ENCODE data around the gene TMBIM1. TPM values are rescaled to one million over a fixed set of nuclear protein-coding genes. Genes with fewer than 3 reads are reported as not detected.

TMBIM1 gene, protein sequence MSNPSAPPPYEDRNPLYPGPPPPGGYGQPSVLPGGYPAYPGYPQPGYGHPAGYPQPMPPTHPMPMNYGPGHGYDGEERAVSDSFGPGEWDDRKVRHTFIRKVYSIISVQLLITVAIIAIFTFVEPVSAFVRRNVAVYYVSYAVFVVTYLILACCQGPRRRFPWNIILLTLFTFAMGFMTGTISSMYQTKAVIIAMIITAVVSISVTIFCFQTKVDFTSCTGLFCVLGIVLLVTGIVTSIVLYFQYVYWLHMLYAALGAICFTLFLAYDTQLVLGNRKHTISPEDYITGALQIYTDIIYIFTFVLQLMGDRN
- 10 to 100 TPM; 51.1 to 54.0 TPM for total RNA-seq

DNA sequence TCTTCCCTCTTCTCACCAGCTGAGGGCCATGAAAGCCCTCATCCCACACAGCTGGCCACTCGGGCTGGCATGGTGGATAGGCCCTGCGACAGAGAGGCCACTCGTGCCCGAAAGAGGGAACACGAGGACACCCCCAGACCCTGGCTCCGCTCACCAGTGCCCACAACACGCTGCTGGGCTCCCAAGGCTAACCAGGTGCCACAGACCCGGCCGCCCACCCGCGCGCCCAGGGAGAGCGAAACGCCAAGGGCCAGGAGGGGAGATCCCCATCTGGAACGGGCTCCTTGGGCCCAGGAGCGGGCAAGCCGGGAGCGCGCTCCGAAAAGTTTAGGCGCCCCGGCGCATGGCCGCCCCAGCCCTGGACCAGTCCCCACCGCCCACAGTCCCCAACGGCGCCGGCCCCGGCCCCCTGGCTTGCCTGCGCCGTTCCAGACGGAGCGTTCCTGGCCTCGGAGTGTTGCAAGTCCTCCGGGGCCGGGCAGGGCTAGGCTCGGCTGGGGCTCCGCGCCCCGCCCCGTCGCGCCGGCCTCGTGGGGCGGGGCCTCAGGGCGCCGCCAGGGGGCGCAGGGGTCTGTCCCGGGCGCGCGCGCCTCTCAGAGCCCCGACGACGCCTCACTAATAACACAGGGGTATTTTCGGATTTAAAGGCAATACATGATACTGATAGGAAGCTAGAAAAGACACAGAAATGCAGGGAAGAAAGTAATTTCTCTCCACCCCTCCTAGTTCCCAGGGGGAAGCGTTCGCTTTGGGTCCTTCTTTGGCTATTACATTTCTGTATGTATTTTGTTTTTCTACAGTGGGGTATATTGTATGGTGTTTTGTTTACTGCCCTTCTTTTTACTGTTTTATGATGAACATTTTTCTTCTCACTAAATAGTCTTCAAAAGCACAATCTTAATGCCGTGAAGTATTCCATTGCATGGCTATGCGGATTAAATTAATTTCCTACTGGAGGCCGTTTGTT, at the start of gene TMBIM1:
Gene TMBIM1 (minus strand): TSS at position 456 of the 967 bp plus-strand sequence. CDS start 10,362 bp downstream, outside the sequence.
- Mint-ChIP-seq H3K9me3 (ENCODE audit: low read depth) (no peaks in the 10 kb centered on the region), H3K4me1 (peaks cover 53% of the 10 kb centered on the region), H3K36me3 (ENCODE audit: low read depth) (peaks cover 6% of the 10 kb centered on the region), H3K4me3 (peak within 1 kb of the TSS; percentile 87), H3K27ac (peak within 1 kb of the TSS; percentile 91), H3K27me3 (no peaks in the 10 kb centered on the region)
- ChIA-PET CTCF (interaction anchor here (0.5 to 13.7 kb wide), 6 partner anchors 10 to 395 kb away, joined by 3 to 205 read pairs (median 4); partner anchors contain the start of genes AAMP and PNKD), POLR2A (interaction anchor here (1.0 kb wide), 1 partner anchor 17 kb away, joined by 3 read pairs; no protein-coding TSS in a partner anchor)
- intact Hi-C loops (cut with DNase I, micrococcal nuclease): loop anchor here (1.0 to 5.0 kb wide), 7 partner anchors 9 to 380 kb away; partner anchors contain the start of genes AAMP (in 2 of the 2), PNKD (in 2 of the 2), BCS1L (in 1 of the 2) and CATIP (in 1 of the 2)
- peak; percentile 84 for ATAC-seq
- peak; percentile 87 for DNase-seq

DNA sequence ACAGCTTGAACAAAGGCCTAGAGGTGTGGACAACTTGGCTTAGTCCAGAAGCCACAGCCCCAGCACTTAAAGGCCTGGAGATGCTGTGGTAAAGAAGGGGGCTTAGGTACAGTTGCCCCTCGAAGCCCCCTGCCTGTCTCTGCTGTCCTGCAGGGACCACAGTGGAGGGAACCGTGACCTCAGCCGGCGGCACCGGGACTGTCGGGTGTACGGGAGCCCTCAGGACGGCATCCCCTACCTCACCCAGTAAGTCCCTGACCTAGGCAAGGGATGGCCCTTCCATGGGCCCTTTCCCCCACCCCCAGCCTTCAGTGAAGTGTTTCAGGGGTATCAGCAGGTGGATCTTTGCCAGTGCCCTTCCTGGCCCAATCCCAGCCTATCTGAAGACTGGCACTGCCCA, 49.1 kb upstream of the TMBIM1 start:
- H3K4me3 Mint-ChIP-seq: no peak overlapping the region
- H3K27me3 Mint-ChIP-seq: no peaks in the 10 kb centered on the region
- ATAC-seq: no peak
- H3K9me3 Mint-ChIP-seq (ENCODE audit: low read depth): no peaks in the 10 kb centered on the region
- H3K27ac Mint-ChIP-seq: no peak overlapping the region
- no peaks in the 10 kb centered on the region for H3K36me3 Mint-ChIP-seq (ENCODE audit: low read depth)
- DNase-seq: no peak
- POLR2A ChIA-PET: no interaction called here
- CTCF ChIA-PET: no interaction called here
- intact Hi-C loops (cut with DNase I, micrococcal nuclease): no loop called here
- no peaks in the 10 kb centered on the region for H3K4me1 Mint-ChIP-seq

DNA sequence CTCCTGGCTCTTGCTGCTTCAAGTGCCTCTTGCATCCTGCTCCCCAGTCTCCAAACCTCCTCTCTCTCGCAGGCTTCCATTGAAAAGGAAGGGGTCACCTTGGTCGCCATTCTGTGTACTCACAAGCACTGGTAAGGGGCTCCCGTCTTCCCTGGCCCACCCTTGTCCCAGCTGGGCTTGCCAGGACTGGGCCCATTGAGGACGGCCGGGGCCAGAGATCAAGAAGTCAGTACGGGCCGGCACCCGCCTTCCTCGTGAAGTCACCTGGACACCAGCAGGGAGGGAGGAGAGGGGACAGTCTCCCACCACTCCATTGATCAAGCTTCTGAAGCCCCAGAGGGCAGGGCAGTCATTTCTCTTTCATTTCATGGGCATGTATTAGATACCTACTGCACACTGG, 48.4 kb upstream of the TMBIM1 start:
- ATAC-seq: no peak
- intact Hi-C loops (cut with DNase I, micrococcal nuclease): no loop called here
- POLR2A ChIA-PET: no interaction called here
- H3K9me3 Mint-ChIP-seq (ENCODE audit: low read depth): no peaks in the 10 kb centered on the region
- no peaks in the 10 kb centered on the region for H3K36me3 Mint-ChIP-seq (ENCODE audit: low read depth)
- H3K4me3 Mint-ChIP-seq: no peak overlapping the region
- CTCF ChIA-PET: no interaction called here
- H3K27me3 Mint-ChIP-seq: no peaks in the 10 kb centered on the region
- DNase-seq: no peak
- H3K27ac Mint-ChIP-seq: no peak overlapping the region
- no peaks in the 10 kb centered on the region for H3K4me1 Mint-ChIP-seq

DNA sequence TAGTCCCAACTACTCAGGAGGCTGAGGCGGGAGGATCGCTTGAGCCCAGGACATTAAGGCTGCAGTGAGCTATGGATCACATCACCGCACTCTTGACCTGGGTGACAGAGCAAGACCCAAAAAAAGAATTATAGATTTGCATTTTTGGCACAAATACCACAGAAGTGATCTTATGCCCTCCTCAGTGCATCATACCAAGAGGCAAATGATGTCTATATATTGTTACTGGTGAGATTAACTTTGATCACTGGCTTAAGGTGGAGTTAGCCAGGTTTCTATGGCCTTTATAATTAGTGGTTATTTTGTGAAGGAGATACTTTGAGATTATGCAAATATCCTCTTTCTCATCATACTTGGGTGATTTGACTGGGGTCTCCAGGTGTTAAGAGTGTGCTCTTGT, 42.2 kb upstream of the TMBIM1 start:
- CTCF ChIA-PET: interaction anchor here (0.6 to 2.1 kb wide), 3 partner anchors 33 to 95 kb away, joined by 3 to 5 read pairs (median 4); no protein-coding TSS in a partner anchor
- no peak for DNase-seq
- Mint-ChIP-seq H3K27me3 (no peaks in the 10 kb centered on the region), H3K36me3 (ENCODE audit: low read depth) (no peaks in the 10 kb centered on the region), H3K27ac (no peak overlapping the region), H3K4me3 (no peak overlapping the region), H3K4me1 (peaks cover 6% of the 10 kb centered on the region), H3K9me3 (ENCODE audit: low read depth) (no peaks in the 10 kb centered on the region)
- POLR2A ChIA-PET: no interaction called here
- ATAC-seq: no peak
- intact Hi-C loops (cut with DNase I, micrococcal nuclease): no loop called here

DNA sequence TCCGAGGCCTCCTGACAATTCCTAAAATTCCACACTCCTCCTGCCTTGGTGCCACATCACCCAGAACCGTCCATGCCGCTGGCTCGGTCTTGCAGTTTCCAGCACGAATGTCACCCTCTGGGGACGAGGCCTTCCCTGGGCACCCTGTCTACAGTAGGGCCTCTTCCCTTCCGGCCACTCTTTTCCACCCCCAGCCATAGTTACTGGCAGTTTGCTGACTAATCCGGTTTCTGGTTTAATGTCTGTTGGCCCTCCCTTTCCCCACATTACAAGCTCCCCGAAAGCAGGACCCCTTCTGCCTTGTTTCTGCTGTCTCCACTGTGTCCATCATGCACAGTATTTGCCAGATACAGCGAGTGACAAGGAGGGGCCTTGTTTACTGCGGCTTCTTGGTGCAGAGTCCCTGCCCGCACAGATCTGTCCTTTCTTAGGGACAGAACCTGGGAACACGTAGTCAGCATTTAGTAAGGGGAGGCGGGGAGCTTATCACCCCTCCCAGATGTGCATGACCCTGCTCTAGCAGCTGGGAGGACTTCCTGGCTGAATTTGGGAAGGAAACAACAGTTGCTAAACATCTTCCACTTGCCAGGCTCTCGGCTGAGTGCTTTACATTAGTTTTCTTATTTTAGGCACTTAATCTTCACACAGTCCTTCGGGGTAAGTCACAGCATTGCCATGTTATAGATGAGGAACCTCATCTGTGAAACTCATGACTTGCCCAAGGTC, 40.8 kb upstream of the TMBIM1 start:
- Mint-ChIP-seq H3K9me3 (ENCODE audit: low read depth) (no peaks in the 10 kb centered on the region), H3K27me3 (no peaks in the 10 kb centered on the region), H3K36me3 (ENCODE audit: low read depth) (no peaks in the 10 kb centered on the region), H3K4me1 (peaks cover 6% of the 10 kb centered on the region), H3K27ac (no peak overlapping the region), H3K4me3 (no peak overlapping the region)
- intact Hi-C loops (cut with DNase I, micrococcal nuclease): no loop called here
- POLR2A ChIA-PET: no interaction called here
- ATAC-seq: peak; percentile 47
- DNase-seq: peak; percentile 17
- CTCF ChIA-PET: interaction anchor here (0.5 to 2.1 kb wide), 3 partner anchors 25 to 314 kb away, joined by 3 to 5 read pairs (median 3); no protein-coding TSS in a partner anchor

DNA sequence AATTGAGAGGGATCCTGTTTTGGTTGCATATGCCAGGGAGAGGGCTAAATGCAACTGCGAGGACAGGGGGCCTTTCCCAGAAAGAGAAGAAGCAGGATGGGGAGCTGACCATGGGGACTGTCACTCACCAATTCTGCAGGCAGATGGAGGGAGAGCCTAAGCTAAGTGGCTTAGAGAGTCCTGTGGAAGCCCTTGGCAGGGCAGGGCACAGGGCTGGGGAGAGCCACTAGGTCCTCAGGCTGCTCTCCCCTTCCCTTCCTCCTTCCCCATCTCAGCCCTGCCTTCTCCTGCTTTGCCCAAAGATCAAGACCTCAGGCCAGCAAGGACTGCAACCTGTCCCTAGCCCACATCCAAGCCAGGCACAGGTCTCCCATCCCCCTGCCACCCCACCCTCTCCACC, 40.0 kb upstream of the TMBIM1 start:
- intact Hi-C loops (cut with DNase I, micrococcal nuclease): no loop called here
- no peaks in the 10 kb centered on the region for H3K36me3 Mint-ChIP-seq (ENCODE audit: low read depth)
- ChIA-PET POLR2A (no interaction called here), CTCF (interaction anchor here (0.5 kb wide), 1 partner anchor 24 kb away, joined by 3 read pairs; no protein-coding TSS in a partner anchor)
- no peaks in the 10 kb centered on the region for H3K9me3 Mint-ChIP-seq (ENCODE audit: low read depth)
- ATAC-seq (no peak), DNase-seq (no peak)
- H3K27me3 Mint-ChIP-seq: no peaks in the 10 kb centered on the region
- H3K4me3 Mint-ChIP-seq: no peak overlapping the region
- peaks cover 6% of the 10 kb centered on the region for H3K4me1 Mint-ChIP-seq
- H3K27ac Mint-ChIP-seq: no peak overlapping the region

DNA sequence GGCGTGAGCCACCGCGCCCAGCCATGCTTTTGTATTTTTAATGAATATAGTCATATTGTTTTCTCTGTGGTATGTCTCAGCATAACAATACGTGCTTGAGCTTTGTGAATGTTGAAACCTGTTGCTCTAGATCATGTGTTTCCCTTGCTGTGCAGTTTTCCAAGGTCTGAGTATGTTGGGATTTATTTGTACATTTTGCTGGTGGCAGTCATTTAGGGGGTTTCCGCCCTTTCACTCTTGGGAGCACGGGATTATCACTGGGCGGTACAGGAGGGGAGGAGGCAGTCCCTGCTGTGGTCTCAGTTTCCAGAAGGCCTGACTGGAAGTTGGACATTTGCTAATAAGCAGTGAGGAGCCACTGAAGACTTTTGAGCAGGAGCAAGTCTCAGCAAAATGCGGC, 39.4 kb upstream of the TMBIM1 start:
- no peaks in the 10 kb centered on the region for H3K27me3 Mint-ChIP-seq
- DNase-seq (no peak), ATAC-seq (no peak)
- POLR2A ChIA-PET: no interaction called here
- intact Hi-C loops (cut with DNase I, micrococcal nuclease): no loop called here
- no peak overlapping the region for H3K27ac Mint-ChIP-seq
- H3K36me3 Mint-ChIP-seq (ENCODE audit: low read depth): no peaks in the 10 kb centered on the region
- H3K4me1 Mint-ChIP-seq: peaks cover 8% of the 10 kb centered on the region
- no peaks in the 10 kb centered on the region for H3K9me3 Mint-ChIP-seq (ENCODE audit: low read depth)
- H3K4me3 Mint-ChIP-seq: no peak overlapping the region
- CTCF ChIA-PET: no interaction called here

DNA sequence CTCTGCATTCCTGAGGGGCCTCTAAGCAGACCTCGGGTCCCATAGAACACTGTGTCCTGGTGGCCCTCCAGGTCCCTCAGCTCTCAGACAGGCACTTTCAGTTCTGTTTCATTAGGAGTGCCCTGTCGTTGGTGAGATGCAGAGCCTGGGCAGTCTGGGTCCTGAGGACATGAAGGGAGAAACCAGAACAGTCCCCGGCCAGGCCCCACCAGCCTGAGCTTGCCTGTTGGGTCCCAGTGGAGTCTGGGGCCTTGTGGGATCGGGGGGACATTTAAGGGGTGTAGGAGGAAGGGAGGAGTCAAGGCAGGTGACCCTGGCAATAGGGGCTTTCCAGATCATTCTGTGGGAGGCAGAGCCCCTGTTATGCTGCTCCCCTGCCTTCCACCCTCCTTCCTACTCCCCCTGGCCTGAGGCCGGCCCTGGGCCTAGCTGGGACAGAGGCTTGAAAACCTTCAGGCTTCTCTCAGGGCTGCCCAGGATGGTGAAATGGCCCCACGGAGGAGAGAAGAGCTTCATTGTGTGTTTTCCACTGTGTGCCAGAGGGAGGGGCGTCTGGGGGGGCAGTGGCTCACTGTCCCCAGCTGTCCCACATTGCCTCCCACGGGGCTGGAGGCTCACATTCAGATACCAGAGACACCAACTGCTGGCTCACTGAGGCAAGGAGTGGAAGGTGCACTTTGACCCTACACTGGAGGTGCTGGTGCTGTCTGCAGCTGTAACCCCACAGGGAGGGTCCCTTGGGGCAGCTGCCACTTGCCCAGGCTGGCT, 37.7 kb upstream of the TMBIM1 start:
- intact Hi-C loops (cut with DNase I, micrococcal nuclease): no loop called here
- H3K27ac Mint-ChIP-seq: no peak overlapping the region
- H3K27me3 Mint-ChIP-seq: no peaks in the 10 kb centered on the region
- ChIA-PET CTCF (interaction anchor here (0.5 kb wide), 1 partner anchor 638 kb away, joined by 3 read pairs; no protein-coding TSS in a partner anchor), POLR2A (interaction anchor here (0.5 kb wide), 1 partner anchor 354 kb away, joined by 4 read pairs; no protein-coding TSS in a partner anchor)
- H3K9me3 Mint-ChIP-seq (ENCODE audit: low read depth): no peaks in the 10 kb centered on the region
- peaks cover 18% of the 10 kb centered on the region for H3K4me1 Mint-ChIP-seq
- H3K4me3 Mint-ChIP-seq: no peak overlapping the region
- no peaks in the 10 kb centered on the region for H3K36me3 Mint-ChIP-seq (ENCODE audit: low read depth)
- no peak for ATAC-seq
- DNase-seq: no peak

DNA sequence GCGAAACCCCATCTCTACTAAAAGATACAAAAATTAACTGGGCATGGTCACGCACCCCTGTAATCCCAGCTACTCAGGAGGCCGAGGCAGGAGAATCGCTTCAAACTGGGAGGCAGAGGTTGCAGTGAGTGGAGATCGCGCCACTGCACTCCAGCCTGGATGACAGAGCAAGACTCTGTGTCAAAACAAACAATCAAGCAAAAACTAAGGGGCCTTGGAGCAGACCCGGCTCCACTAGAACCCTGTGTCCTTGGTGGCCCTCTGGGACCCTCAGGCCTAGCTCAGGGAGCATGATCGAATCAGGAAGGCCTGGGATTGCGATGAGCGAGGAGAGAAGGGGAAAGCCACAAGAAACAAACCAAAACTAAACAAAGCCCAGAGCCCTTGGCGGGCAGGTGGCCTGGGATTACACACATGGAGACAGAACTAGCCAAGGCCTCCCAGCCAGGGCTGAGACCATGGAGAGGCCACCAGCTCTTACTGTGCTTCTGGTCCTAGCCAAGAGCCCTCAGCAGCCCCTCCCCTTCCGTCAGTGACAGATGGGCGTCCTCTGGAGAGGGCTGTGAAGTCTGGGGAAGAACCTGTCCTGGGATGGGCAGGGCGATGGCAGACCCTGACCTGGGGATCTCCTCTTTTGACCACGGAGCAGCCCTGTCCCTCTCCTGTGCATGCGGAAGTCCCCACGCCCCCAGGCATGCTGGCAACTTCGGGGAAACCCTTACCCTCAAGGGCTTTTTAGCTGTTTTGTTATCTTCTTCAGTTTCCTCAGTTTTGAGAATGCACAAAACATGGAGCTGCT, 36.9 kb upstream of the TMBIM1 start:
- ChIA-PET CTCF (no interaction called here), POLR2A (no interaction called here)
- no peaks in the 10 kb centered on the region for H3K27me3 Mint-ChIP-seq
- no peak for ATAC-seq
- peaks cover 18% of the 10 kb centered on the region for H3K4me1 Mint-ChIP-seq
- H3K36me3 Mint-ChIP-seq (ENCODE audit: low read depth): no peaks in the 10 kb centered on the region
- no peak overlapping the region for H3K27ac Mint-ChIP-seq
- no peak overlapping the region for H3K4me3 Mint-ChIP-seq
- intact Hi-C loops (cut with DNase I, micrococcal nuclease): no loop called here
- no peak for DNase-seq
- H3K9me3 Mint-ChIP-seq (ENCODE audit: low read depth): no peaks in the 10 kb centered on the region

DNA sequence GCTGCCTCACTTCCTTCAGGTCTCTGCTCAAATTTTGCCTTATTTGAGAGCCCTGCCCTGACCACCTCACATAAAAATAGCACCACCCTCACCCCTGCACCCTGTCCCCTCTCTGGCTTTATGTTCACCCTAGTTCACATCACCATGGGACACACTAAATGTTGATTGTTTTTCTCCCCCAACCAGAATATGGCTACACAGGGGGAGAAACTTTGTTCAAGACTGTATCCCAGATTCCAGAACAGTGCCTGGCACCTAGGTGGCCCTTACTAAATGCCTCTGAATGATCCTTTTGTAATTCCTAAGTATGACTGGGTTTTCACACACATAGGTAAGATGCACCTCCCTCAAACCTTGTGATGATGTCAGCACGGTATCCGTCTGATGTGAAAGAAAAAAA, 36.0 kb upstream of the TMBIM1 start:
- POLR2A ChIA-PET: no interaction called here
- no peaks in the 10 kb centered on the region for H3K9me3 Mint-ChIP-seq (ENCODE audit: low read depth)
- intact Hi-C loops (cut with DNase I, micrococcal nuclease): loop anchor here in 1 of 2 experiments (1.0 kb wide), 1 partner anchor 9 kb away; no protein-coding TSS in a partner anchor
- DNase-seq: no peak
- CTCF ChIA-PET: interaction anchor here (0.8 kb wide), 1 partner anchor 15 kb away, joined by 3 read pairs; no protein-coding TSS in a partner anchor
- H3K4me3 Mint-ChIP-seq: no peak overlapping the region
- no peak overlapping the region for H3K27ac Mint-ChIP-seq
- no peaks in the 10 kb centered on the region for H3K36me3 Mint-ChIP-seq (ENCODE audit: low read depth)
- ATAC-seq: no peak
- H3K27me3 Mint-ChIP-seq: peaks cover 7% of the 10 kb centered on the region
- H3K4me1 Mint-ChIP-seq: peaks cover 24% of the 10 kb centered on the region

Measured in activated CD4-positive, alpha-beta T cell treated with anti-CD3 and anti-CD28 coated beads for 36 hours (primary cell).